Measurements from ENCODE around the gene COL18A1.
A peak's percentile ranks its signal among the peaks of the same experiment; 100 is the strongest.

The COL18A1 gene

DNA sequence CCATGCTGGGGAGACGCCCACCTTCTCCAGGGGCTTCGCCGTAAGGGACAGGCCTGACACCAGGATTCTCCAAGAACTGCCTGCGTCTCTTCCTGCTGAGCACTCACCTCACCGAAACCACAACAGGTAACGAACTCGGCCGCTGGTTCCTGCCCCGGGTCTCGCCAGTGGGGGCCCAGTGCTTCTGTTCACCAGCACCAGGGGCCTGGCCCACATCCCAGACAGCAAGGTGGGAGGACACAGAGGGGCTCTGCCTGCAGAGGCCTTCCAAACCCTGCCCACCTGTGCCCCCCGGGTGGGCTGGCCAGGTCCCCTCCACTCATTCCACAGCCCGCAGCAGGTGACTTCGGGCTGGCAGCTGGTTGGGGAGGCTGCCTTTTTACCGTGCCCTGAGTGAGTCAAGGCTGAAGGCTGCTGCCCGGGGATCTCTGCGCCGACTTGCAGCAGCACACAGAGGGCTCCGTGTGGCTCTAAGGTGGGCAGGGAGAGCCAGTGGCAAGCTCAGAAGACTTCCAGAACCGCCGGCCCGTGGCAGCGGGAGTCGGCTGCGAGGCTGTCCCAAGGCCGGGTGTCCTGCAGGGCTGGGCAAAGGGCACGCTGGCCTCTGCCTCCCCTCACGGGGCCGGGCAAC lies 14.7 kb upstream of the COL18A1 start:
- H3K4me1 ChIP-seq (ENCODE audit: insufficient read depth, poor library complexity, severe bottlenecking), result no peaks in the 10 kb centered on the region
- ATAC-seq (ENCODE audit: low read depth) (no peak), DNase-seq (ENCODE audit: low spot score) (peak; percentile 57)
- H3K27me3 ChIP-seq (ENCODE audit: insufficient read depth, poor library complexity, severe bottlenecking), result no peaks in the 10 kb centered on the region
- H3K36me3 ChIP-seq (ENCODE audit: low read depth), result no peaks in the 10 kb centered on the region
- TF ChIP-seq CTCF (IDR thresholded peaks at IDR 0.05; ENCODE audit: poor library complexity, severe bottlenecking), result no peak
- H3K9me3 ChIP-seq (ENCODE audit: severe bottlenecking), result no peaks in the 10 kb centered on the region
- H3K4me3 ChIP-seq (ENCODE audit: severe bottlenecking), result no peak overlapping the region
- no peak overlapping the region for H3K27ac ChIP-seq (ENCODE audit: poor library complexity, severe bottlenecking)

DNA sequence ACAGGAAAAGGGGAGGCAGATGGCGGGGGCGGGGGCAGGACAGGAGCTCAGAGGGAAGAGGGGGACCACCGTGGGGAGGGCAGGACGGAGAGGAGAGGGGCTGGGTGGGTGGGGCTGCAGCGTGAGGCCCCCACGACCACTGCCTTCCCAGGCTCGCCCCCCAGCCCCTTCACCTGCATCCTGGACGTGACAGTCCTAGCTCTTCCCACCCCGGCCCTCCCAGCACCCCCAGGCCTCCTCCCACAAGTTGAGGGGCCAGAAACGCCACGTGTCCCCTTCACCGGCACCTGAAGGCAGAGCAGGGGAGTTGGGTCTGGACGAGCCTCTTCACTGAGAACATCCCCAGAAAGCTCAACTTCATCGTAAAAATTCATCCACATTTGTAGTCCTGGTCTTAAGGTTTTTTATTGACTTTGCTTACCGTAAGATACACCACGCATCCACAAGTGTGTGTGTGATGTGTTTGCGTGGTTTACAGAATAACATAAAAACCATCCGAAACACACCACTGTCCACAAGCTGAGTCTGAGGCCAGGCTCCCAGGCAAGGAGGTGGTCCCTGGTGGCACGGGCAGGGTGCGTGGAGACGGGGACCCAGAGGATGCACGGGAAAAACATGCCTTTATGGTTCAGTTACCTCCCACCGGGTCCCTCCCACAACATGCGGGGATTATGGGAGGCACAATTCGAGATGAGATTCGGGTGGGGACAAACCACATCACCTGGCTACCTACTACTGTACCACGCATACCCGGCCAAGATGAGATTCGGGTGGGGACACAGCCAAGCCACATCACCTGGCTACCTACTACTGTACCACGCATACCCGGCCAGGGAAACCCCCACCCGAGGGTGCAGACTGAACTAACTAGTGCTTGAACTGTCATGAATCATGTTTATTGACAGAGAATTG lies 13.9 kb upstream of the COL18A1 start:
- no peak overlapping the region for H3K27ac ChIP-seq (ENCODE audit: poor library complexity, severe bottlenecking)
- H3K4me3 ChIP-seq (ENCODE audit: severe bottlenecking), result no peak overlapping the region
- ATAC-seq (ENCODE audit: low read depth) (no peak), DNase-seq (ENCODE audit: low spot score) (peak; percentile 33)
- no peaks in the 10 kb centered on the region for H3K36me3 ChIP-seq (ENCODE audit: low read depth)
- H3K4me1 ChIP-seq (ENCODE audit: insufficient read depth, poor library complexity, severe bottlenecking), result no peaks in the 10 kb centered on the region
- peaks cover 6% of the 10 kb centered on the region for H3K27me3 ChIP-seq (ENCODE audit: insufficient read depth, poor library complexity, severe bottlenecking)
- no peaks in the 10 kb centered on the region for H3K9me3 ChIP-seq (ENCODE audit: severe bottlenecking)
- no peak for TF ChIP-seq CTCF (IDR thresholded peaks at IDR 0.05; ENCODE audit: poor library complexity, severe bottlenecking)

- no peak for DNase-seq (ENCODE audit: low spot score)
- H3K27ac ChIP-seq (ENCODE audit: poor library complexity, severe bottlenecking), result no peak overlapping the region
- peaks cover 7% of the 10 kb centered on the region for H3K27me3 ChIP-seq (ENCODE audit: insufficient read depth, poor library complexity, severe bottlenecking)
- TF ChIP-seq CTCF (IDR thresholded peaks at IDR 0.05; ENCODE audit: poor library complexity, severe bottlenecking), result no peak
- H3K4me3 ChIP-seq (ENCODE audit: severe bottlenecking), result no peak overlapping the region
- H3K9me3 ChIP-seq (ENCODE audit: severe bottlenecking), result no peaks in the 10 kb centered on the region
- H3K4me1 ChIP-seq (ENCODE audit: insufficient read depth, poor library complexity, severe bottlenecking), result no peaks in the 10 kb centered on the region
- H3K36me3 ChIP-seq (ENCODE audit: low read depth), result no peaks in the 10 kb centered on the region
- ATAC-seq (ENCODE audit: low read depth), result no peak
These were observed 13.0 kb upstream of the COL18A1 start for GRCh38 chr21:45391743-45392572.

DNA sequence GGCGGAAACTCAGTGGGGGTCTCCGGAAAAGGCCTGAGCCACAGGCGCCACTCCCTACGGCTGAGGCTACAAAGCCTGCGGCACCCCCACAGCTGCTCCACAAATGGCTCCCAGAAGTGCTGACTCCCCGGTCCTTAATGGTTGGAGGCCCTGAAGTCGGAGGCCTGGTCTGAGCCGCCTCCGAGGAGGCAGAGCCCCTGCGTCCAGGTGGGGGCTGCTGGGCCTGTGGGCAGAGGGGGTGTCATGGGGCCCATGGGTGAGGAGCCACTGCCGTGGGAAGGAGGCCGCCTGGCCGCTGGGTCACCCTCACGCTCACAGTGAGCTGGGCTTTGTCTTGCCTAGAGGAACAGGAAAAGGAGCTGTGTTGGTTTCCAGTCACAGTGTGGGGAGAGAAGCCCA lies 12.4 kb upstream of the COL18A1 start:
- DNase-seq (ENCODE audit: low spot score) (no peak), ATAC-seq (ENCODE audit: low read depth) (no peak)
- Histone ChIP-seq H3K4me3 (ENCODE audit: severe bottlenecking) (no peak overlapping the region), H3K27ac (ENCODE audit: poor library complexity, severe bottlenecking) (no peak overlapping the region), H3K9me3 (ENCODE audit: severe bottlenecking) (no peaks in the 10 kb centered on the region), H3K27me3 (ENCODE audit: insufficient read depth, poor library complexity, severe bottlenecking) (peaks cover 7% of the 10 kb centered on the region), H3K4me1 (ENCODE audit: insufficient read depth, poor library complexity, severe bottlenecking) (no peaks in the 10 kb centered on the region), H3K36me3 (ENCODE audit: low read depth) (no peaks in the 10 kb centered on the region)
- no peak for TF ChIP-seq CTCF (IDR thresholded peaks at IDR 0.05; ENCODE audit: poor library complexity, severe bottlenecking)
